ENCODE data around the gene BAIAP2L2. TPM values are rescaled to one million over a fixed set of nuclear protein-coding genes. Genes with fewer than 3 reads are reported as not detected.

Gene BAIAP2L2
- total RNA-seq, 3 donors from 2014 or later (not counting 1 experiment from before 2014, with no cell fraction given), result 0.99 to 1.9 (median 1.2) TPM

- TF ChIP-seq CTCF (IDR thresholded peaks at IDR 0.05), result no peak
- Histone ChIP-seq H3K4me1 (ENCODE audit: control insufficient read depth, insufficient read depth, low read length) (no peaks in the 10 kb centered on the region), H3K27ac (ENCODE audit: low read length) (no peak overlapping the region), H3K4me3 (ENCODE audit: low read length) (no peak overlapping the region), H3K9me3 (ENCODE audit: control insufficient read depth, insufficient read depth, low read length) (no peaks in the 10 kb centered on the region), H3K27me3 (ENCODE audit: control insufficient read depth, insufficient read depth, low read length) (no peaks in the 10 kb centered on the region), H3K36me3 (ENCODE audit: control insufficient read depth, insufficient read depth, low read length) (peaks cover 35% of the 10 kb centered on the region)
- ATAC-seq, result no peak
- no peak for DNase-seq
- no peaks in the 10 kb centered on the region for H3K36me3 Mint-ChIP-seq
- H3K9me3 Mint-ChIP-seq, result no peaks in the 10 kb centered on the region
- no peaks in the 10 kb centered on the region for H3K27me3 Mint-ChIP-seq (ENCODE audit: low read depth in 2 of 2)
- no peak overlapping the region for H3K27ac Mint-ChIP-seq
- no peaks in the 10 kb centered on the region for H3K4me1 Mint-ChIP-seq
- 98% methylated on average over 28 of the region's 28 CpGs for WGBS (ENCODE audit: insufficient coverage)
- intact Hi-C loops (cut with micrococcal nuclease), result no loop called here
- H3K4me3 Mint-ChIP-seq, result no peak overlapping the region
Measured at GRCh38 chr22:38073150-38074130, 37.0 kb downstream of the BAIAP2L2 start.

GRCh38 chr22:38072322-38073149 lies 37.9 kb downstream of the BAIAP2L2 start:
- no peaks in the 10 kb centered on the region for H3K4me1 ChIP-seq (ENCODE audit: control insufficient read depth, insufficient read depth, low read length)
- H3K27ac ChIP-seq (ENCODE audit: low read length), result no peak overlapping the region
- DNase-seq (no peak), ATAC-seq (no peak)
- H3K9me3 ChIP-seq (ENCODE audit: control insufficient read depth, insufficient read depth, low read length), result no peaks in the 10 kb centered on the region
- no peak overlapping the region for H3K4me3 Mint-ChIP-seq
- H3K36me3 Mint-ChIP-seq, result no peaks in the 10 kb centered on the region
- intact Hi-C loops (cut with micrococcal nuclease), result no loop called here
- no peak overlapping the region for H3K4me3 ChIP-seq (ENCODE audit: low read length)
- no peaks in the 10 kb centered on the region for H3K9me3 Mint-ChIP-seq
- no peaks in the 10 kb centered on the region for H3K27me3 Mint-ChIP-seq (ENCODE audit: low read depth in 2 of 2)
- 96% methylated on average over 25 of the region's 25 CpGs for WGBS (ENCODE audit: insufficient coverage)
- no peak for TF ChIP-seq CTCF (IDR thresholded peaks at IDR 0.05)
- H3K4me1 Mint-ChIP-seq, result no peaks in the 10 kb centered on the region
- peaks cover 43% of the 10 kb centered on the region for H3K36me3 ChIP-seq (ENCODE audit: control insufficient read depth, insufficient read depth, low read length)
- no peak overlapping the region for H3K27ac Mint-ChIP-seq
- no peaks in the 10 kb centered on the region for H3K27me3 ChIP-seq (ENCODE audit: control insufficient read depth, insufficient read depth, low read length)

GRCh38 chr22:38071421-38072321 lies 38.8 kb downstream of the BAIAP2L2 start:
- no peaks in the 10 kb centered on the region for H3K27me3 Mint-ChIP-seq (ENCODE audit: low read depth in 2 of 2)
- 95% methylated on average over 22 of the region's 22 CpGs for WGBS (ENCODE audit: insufficient coverage)
- no peaks in the 10 kb centered on the region for H3K4me1 Mint-ChIP-seq
- no peaks in the 10 kb centered on the region for H3K36me3 Mint-ChIP-seq
- no peak overlapping the region for H3K4me3 ChIP-seq (ENCODE audit: low read length)
- no peak for DNase-seq
- no peak overlapping the region for H3K27ac Mint-ChIP-seq
- H3K9me3 Mint-ChIP-seq, result no peaks in the 10 kb centered on the region
- ATAC-seq, result no peak
- H3K4me1 ChIP-seq (ENCODE audit: control insufficient read depth, insufficient read depth, low read length), result no peaks in the 10 kb centered on the region
- no peaks in the 10 kb centered on the region for H3K27me3 ChIP-seq (ENCODE audit: control insufficient read depth, insufficient read depth, low read length)
- no peak overlapping the region for H3K27ac ChIP-seq (ENCODE audit: low read length)
- no peak overlapping the region for H3K4me3 Mint-ChIP-seq
- TF ChIP-seq CTCF (IDR thresholded peaks at IDR 0.05), result no peak
- no peaks in the 10 kb centered on the region for H3K9me3 ChIP-seq (ENCODE audit: control insufficient read depth, insufficient read depth, low read length)
- H3K36me3 ChIP-seq (ENCODE audit: control insufficient read depth, insufficient read depth, low read length), result peaks cover 47% of the 10 kb centered on the region
- intact Hi-C loops (cut with micrococcal nuclease), result no loop called here
